PC-9 (cell line): ENCODE data around the gene GALNT10. TPM values are rescaled to one million over a fixed set of nuclear protein-coding genes. Genes with fewer than 3 reads are reported as not detected.

Experiments used
- BruUV-seq: library from RNA; stranded (reverse); fragments of 400-500 nt; replicated peaks from 2 replicates; lab custom pipeline; 2021; lab: Mats Ljungman, UMichigan
- CTCF ChIA-PET: fragments of 300-600 bp; sonication (Branson Sonifier 250); formaldehyde crosslinking; loops from one replicate; lab custom pipeline; 2022; ENCODE audit warnings: antibody characterized with exemption; lab: Charles Lee
- POLR2A ChIA-PET: fragments of 300-600 bp; sonication (Branson Sonifier 250); formaldehyde crosslinking; loops from one replicate; lab custom pipeline; 2022; ENCODE audit warnings: antibody characterized with exemption; ENCODE audit not compliant: unreplicated experiment; lab: Charles Lee
- DNase-seq, 2 experiments: peaks; one replicate each; pipeline versions ENCODE4 v3.0.0 to v3.0.0-alpha.2; 2015 to 2022; ENCODE audit warnings: mixed read lengths in 1 of 2
- H2AFZ ChIP-seq: fragments of 200-600 bp; sonication (generic); 2 replicates; pipeline ENCODE4 v1.8.1; 2017; ENCODE audit warnings: antibody characterized with exemption
- H3F3A ChIP-seq: fragments of 200-600 bp; sonication (generic); 2 replicates; pipeline ENCODE4 v1.8.1; 2017; ENCODE audit warnings: antibody characterized with exemption, mild to moderate bottlenecking, low read depth; ENCODE audit not compliant: insufficient read depth
- H3K27ac ChIP-seq: fragments of 200-600 bp; sonication (generic); 2 replicates; pipeline ENCODE4 v1.6.1; 2016; ENCODE audit warnings: mixed run types
- H3K27me3 ChIP-seq: fragments of 200-600 bp; sonication (generic); 2 replicates; pipeline ENCODE4 v1.6.1; 2016; ENCODE audit warnings: low read depth, mixed run types; ENCODE audit not compliant: insufficient read depth
- H3K36me3 ChIP-seq: fragments of 200-600 bp; sonication (generic); 2 replicates; pipeline ENCODE4 v1.6.1; 2016; ENCODE audit warnings: low read depth, mixed run types
- H3K4me1 ChIP-seq: fragments of 200-600 bp; sonication (generic); replicated peaks from 2 replicates; pipeline ENCODE4 v1.6.1; 2016; ENCODE audit warnings: mixed run types; ENCODE audit not compliant: insufficient read depth
- H3K4me2 ChIP-seq: fragments of 200-600 bp; sonication (generic); 2 replicates; pipeline ENCODE4 v1.6.1; 2017; ENCODE audit warnings: mixed run types
- H3K4me3 ChIP-seq: fragments of 200-600 bp; sonication (generic); 2 replicates; pipeline ENCODE4 v1.6.1; 2016; ENCODE audit warnings: mixed run types
- H3K79me2 ChIP-seq: fragments of 200-600 bp; sonication (generic); 2 replicates; pipeline ENCODE4 v1.6.1; 2017; ENCODE audit warnings: low read depth, mixed run types
- H3K9me2 ChIP-seq: fragments of 200-600 bp; sonication (generic); 2 replicates; pipeline ENCODE4 v1.8.1; 2017; ENCODE audit warnings: mild to moderate bottlenecking; ENCODE audit not compliant: insufficient read depth
- H3K9me3 ChIP-seq: fragments of 200-600 bp; sonication (generic); 2 replicates; pipeline ENCODE4 v1.8.1; 2016; ENCODE audit warnings: low read depth; ENCODE audit not compliant: insufficient read depth
- H4K20me1 ChIP-seq: fragments of 200-600 bp; sonication (generic); 2 replicates; pipeline ENCODE4 v1.8.1; 2017; ENCODE audit not compliant: insufficient read depth
- EZH2 ChIP-seq: fragments of 200-600 bp; sonication (generic); IDR thresholded peaks from 2 replicates; pipeline ENCODE4 v1.8.0; 2017; ENCODE audit warnings: antibody characterized with exemption, low read depth
- intact Hi-C: fragments of 100-400 bp; cut with micrococcal nuclease; formaldehyde crosslinking; loops from one replicate; pipeline ENCODE4 v1.10.0; 2022; ENCODE audit not compliant: unreplicated experiment
- total RNA-seq: library from RNA; stranded (reverse); gene quantifications from 2 replicates; pipeline ENCODE4 v1.2.3, GENCODE V29; 2021
- TF ChIP-seq, protein P1 (sequence below): fragments of 200-600 bp; sonication (generic); conservative IDR thresholded peaks from 2 replicates; pipeline ENCODE4 v1.6.1; 2017; ENCODE audit warnings: mixed run types, antibody characterized with exemption, mild to moderate bottlenecking, moderate library complexity

The GALNT10 gene
- total RNA-seq, 1 experiment from 2014 or later: 101 TPM

DNA sequence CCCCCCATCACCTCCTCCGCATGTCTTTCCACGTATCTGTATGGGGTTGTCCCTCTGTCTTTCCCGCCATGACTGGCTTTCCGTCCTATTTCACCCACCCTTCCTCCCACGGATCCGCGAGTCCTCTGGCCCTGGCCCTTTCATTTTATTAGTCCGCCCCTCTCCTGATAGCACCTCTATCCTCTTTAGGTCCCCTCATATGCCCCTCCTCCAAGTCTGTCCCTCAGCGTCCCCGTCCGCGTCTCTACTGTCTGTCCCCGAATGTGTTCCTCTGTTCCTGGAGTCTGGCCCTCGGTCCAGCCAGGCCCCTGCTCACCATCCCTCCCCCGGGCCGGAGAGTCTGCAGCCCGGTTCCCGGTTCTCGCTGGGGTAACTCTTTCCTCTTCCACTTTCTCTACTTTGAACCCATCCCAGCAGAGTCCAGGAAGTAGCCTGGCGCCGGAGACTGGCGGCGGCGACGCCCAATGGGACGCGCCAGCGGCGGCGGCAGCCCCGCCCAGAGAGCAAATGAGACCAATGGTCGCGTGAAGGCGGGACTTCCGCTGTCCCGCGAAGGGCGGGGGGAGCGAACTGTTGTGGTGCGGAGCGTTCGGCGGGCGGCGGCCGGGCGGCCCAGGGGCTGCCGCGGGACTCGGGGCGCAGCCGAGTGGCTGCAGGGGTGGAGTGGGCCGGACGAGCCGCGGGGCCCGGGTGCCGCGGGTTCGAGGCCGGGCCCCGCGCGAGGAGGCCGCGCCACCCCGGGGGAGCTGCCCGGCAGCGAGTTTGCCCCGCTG is 255.1 kb downstream of the GALNT10 start, which contains the start of gene SAP30L:
Gene SAP30L (plus strand): TSS at position 576 of the 773 bp plus-strand sequence. CDS start 608 bp downstream, outside the sequence.
- peak within 1 kb of the TSS; percentile 92 for H2AFZ ChIP-seq
- H3K36me3 ChIP-seq: peaks cover 6% of the 10 kb centered on the region; the same call in 1 of the 2 replicates
- ChIA-PET CTCF (interaction anchor here (0.6 kb wide), 1 partner anchor 18 kb away, joined by 4 read pairs; no protein-coding TSS in a partner anchor), POLR2A (no interaction called here)
- H3K4me1 ChIP-seq: peaks cover 32% of the 10 kb centered on the region
- peaks cover 53% of the 10 kb centered on the region for H3K79me2 ChIP-seq
- no peaks in the 10 kb centered on the region for H3K9me2 ChIP-seq
- H3K4me2 ChIP-seq: peak within 1 kb of the TSS; percentile 93
- peak; percentile 83 to 99 for DNase-seq
- H3K27me3 ChIP-seq: no peaks in the 10 kb centered on the region
- no peaks in the 10 kb centered on the region for H3K9me3 ChIP-seq
- H3F3A ChIP-seq: no peaks in the 10 kb centered on the region
- BruUV-seq: no TSS peak
- peak within 1 kb of the TSS; percentile 95 for H3K4me3 ChIP-seq
- intact Hi-C loops: loop anchor here (1.0 to 10.0 kb wide), 8 partner anchors 78 to 409 kb away; partner anchors contain the start of genes CNOT8, FAM114A2, FAXDC2 and GALNT10
- no peak within 1 kb of the TSS for H3K27ac ChIP-seq
- H4K20me1 ChIP-seq: peaks cover 6% of the 10 kb centered on the region; the same call in 1 of the 2 replicates
- TF ChIP-seq, protein P1, sequence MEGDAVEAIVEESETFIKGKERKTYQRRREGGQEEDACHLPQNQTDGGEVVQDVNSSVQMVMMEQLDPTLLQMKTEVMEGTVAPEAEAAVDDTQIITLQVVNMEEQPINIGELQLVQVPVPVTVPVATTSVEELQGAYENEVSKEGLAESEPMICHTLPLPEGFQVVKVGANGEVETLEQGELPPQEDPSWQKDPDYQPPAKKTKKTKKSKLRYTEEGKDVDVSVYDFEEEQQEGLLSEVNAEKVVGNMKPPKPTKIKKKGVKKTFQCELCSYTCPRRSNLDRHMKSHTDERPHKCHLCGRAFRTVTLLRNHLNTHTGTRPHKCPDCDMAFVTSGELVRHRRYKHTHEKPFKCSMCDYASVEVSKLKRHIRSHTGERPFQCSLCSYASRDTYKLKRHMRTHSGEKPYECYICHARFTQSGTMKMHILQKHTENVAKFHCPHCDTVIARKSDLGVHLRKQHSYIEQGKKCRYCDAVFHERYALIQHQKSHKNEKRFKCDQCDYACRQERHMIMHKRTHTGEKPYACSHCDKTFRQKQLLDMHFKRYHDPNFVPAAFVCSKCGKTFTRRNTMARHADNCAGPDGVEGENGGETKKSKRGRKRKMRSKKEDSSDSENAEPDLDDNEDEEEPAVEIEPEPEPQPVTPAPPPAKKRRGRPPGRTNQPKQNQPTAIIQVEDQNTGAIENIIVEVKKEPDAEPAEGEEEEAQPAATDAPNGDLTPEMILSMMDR: no peak
- TF ChIP-seq EZH2: no peak

DNA sequence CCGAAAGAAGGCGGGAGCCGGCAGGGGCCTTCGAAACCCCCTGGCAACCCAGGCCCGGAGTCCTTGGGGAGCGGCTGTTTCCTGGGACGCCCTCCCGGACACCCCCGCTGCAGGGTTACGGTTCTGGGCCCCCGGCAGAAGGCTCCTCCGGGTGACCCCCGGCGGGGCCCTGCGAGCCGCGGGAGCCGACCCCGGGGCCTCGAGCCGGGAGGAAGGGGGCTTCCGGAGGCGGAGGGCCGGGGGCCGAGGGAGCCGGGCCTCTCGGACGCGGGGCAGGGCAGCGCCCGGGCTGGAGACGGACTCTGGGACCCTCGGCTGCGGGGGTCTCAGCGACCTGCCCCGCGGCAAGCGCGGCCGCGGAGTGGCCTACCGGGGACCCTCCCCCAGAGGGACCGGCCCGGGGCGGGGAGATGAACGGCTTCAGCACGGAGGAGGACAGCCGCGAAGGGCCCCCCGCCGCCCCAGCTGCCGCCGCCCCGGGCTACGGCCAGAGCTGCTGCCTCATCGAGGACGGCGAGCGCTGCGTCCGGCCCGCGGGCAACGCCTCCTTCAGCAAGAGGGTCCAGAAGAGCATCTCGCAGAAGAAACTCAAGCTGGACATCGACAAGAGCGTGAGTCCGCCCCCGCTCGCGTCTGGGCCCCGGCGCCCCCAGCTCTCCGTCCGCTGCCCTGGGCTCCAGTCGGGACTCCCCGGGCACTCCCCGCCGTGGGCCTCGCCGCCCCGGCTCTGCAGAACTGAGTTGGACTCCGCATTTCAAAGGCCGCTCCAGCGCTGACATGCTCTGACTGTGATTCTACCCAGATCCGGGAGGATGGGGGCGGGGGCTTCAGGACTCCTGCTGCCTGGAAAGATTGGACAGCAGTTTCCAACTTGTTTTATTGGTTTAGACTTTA is 255.9 kb downstream of the GALNT10 start:
- Histone ChIP-seq H3K4me1 (peaks cover 32% of the 10 kb centered on the region), H3K79me2 (peaks cover 53% of the 10 kb centered on the region), H3F3A (no peaks in the 10 kb centered on the region), H3K4me3 (peak overlapping the region; percentile 95), H3K27ac (no peak overlapping the region), H3K4me2 (peak overlapping the region; percentile 91), H3K9me3 (no peaks in the 10 kb centered on the region), H3K36me3 (peaks cover 2% of the 10 kb centered on the region; the same call in 1 of the 2 replicates), H2AFZ (peak overlapping the region; percentile 87), H3K9me2 (no peaks in the 10 kb centered on the region), H4K20me1 (peaks cover 6% of the 10 kb centered on the region; the same call in 1 of the 2 replicates), H3K27me3 (no peaks in the 10 kb centered on the region)
- intact Hi-C loops: loop anchor here (2.0 to 10.0 kb wide), 6 partner anchors 79 to 408 kb away; partner anchors contain the start of genes CNOT8, FAXDC2, GALNT10 and LARP1
- no TSS peak for BruUV-seq
- CTCF ChIA-PET: no interaction called here
- peak in 1 of 2 experiments; percentile 60 for DNase-seq
- POLR2A ChIA-PET: interaction anchor here (0.8 kb wide), 1 partner anchor 149 kb away, joined by 4 read pairs; no protein-coding TSS in a partner anchor
- TF ChIP-seq, protein P1: no peak
- no peak for TF ChIP-seq EZH2
